GM12872 (cell line): ENCODE data around the gene TMEM72.

ENCODE experiments used
- TF ChIP-seq, protein P1 (sequence below): IDR thresholded peaks from 3 replicates; pipeline ENCODE4 v1.5.1; 2011; ENCODE audit warnings: low read depth, mild to moderate bottlenecking, low read length, moderate library complexity; ENCODE audit not compliant: insufficient read depth

The TMEM72 gene

DNA sequence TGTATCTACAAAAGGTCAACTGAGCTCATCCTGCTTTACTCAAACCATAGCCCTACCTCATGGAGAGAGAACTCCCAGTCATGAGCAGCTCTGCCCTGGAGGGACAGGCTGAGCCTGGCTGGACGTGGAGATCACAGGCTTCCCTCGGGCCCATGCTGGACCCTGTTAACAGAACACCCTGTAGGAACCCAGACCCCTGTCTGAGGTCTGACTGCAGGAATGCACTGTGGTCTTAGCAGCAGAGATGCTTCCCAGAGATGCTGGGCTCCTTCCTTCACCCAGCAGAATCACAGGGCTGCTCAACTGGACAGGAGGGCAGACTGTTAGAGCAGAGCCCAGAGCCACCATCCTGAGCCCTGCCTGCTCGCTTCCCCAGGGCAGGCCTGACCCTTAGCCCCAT is 814 bp downstream of the TMEM72 start:
- TF ChIP-seq, protein P1, sequence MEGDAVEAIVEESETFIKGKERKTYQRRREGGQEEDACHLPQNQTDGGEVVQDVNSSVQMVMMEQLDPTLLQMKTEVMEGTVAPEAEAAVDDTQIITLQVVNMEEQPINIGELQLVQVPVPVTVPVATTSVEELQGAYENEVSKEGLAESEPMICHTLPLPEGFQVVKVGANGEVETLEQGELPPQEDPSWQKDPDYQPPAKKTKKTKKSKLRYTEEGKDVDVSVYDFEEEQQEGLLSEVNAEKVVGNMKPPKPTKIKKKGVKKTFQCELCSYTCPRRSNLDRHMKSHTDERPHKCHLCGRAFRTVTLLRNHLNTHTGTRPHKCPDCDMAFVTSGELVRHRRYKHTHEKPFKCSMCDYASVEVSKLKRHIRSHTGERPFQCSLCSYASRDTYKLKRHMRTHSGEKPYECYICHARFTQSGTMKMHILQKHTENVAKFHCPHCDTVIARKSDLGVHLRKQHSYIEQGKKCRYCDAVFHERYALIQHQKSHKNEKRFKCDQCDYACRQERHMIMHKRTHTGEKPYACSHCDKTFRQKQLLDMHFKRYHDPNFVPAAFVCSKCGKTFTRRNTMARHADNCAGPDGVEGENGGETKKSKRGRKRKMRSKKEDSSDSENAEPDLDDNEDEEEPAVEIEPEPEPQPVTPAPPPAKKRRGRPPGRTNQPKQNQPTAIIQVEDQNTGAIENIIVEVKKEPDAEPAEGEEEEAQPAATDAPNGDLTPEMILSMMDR, result no peak

DNA sequence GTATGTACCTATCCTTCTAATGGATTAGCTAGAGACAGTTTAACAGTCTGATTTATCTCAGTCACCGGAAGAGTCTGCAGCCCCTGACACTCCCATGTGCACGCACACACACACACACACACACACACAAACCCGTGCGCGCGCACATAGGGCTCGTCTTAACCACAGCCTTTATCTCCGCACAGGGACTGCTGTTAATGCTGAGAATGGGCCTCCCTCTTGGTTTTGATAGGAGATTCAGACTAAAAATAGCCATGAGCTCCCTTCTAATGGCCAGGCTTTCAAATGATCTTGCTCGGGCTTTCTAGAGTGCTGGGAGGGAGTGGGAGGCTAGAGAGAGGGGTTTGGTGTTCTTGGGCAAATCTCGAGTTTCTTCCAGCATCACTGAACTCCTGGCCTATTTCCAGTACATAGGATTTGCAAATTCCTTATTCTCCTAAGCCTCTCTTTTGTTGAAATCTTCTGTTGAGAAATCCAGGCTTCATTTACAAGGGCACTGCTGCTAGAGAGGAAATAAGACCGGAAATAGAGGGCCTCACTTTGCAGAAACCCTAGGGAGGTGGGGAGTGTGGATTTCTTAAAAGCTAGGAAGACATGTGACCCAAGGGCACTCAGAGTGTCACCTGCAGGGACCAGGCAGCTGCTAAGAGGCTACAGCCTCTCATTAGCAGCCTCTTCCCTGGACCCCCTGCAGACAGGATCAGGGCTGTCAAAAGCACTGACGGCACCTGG is 2.4 kb downstream of the TMEM72 start:
- TF ChIP-seq, protein P1, result no peak

DNA sequence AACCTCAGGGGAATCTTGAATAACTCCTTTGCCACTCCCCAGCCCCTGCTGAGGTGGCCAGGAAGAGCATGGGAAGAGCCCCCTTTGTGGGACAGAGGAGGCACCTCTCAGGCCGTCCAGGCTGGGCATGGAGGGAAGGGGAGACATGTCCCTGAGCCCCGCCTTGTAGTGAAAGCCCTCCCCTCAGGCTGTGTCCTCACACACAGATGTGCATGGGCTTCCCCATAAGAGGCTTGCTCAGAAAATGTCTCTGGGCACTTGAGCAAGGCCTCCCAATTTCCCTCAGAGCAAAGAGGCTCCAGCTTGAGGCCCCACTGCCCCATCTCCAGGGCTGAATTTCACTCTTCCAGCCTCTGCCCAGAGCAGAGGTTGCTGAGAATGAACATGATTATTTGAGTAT is 3.8 kb downstream of the TMEM72 start:
- TF ChIP-seq, protein P1, result no peak

DNA sequence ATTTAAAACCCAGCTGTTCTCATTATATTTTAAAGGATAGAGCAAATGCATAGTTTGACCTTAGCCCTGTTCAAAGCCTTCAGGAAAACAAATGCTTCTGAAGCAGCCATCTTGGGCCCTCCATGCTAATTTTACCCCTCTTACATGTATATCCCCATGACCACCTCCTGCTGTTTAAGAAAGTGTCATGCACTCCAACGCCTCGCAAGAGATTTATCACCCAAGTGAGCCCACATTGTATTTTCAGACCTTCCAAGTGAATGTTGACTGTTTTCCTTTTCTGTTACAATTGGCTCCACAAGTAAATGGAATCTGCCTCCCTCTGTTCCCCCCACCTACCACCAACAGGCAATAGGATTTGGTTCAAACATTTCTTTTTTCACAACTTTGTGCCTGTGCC is 5.3 kb downstream of the TMEM72 start:
- TF ChIP-seq, protein P1, result no peak

DNA sequence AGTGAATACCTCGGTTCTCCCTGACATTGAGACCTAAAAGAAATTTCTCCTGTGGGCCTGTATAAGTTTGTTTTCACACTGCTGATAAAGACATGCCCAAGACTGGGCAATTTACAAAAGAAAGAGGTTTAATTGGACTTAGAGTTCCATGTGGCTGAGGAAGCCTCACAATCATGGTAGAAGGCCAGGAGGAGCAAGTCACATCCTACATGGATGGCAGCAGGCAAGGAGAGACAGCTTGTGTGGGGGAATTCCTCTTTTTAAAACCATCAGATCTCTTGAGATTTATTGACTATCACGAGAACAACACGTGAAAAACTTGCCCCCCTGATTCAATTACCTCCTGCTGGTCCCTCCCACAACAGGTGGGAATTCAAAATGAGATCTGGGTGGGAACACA is 6.7 kb downstream of the TMEM72 start:
- TF ChIP-seq, protein P1, result no peak

DNA sequence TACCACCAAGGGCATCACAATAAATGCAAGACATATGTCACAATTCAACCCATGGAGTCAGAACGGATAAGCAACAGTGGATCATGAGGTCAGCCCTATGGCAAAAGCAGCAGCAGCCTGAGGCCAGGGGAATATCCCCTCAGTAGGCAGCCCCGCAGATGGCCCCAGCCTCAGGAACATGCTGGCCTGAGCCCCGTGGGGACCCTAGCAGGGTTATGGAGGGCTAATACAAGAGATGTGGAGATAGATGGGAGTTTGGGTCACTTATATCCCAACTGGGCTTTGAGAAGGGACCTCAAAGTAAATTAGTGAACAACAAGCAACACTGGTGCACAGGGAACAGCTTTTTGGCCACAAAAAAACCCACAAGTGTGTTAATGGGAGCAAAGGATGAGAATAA is 9.1 kb downstream of the TMEM72 start:
- TF ChIP-seq, protein P1, result no peak

DNA sequence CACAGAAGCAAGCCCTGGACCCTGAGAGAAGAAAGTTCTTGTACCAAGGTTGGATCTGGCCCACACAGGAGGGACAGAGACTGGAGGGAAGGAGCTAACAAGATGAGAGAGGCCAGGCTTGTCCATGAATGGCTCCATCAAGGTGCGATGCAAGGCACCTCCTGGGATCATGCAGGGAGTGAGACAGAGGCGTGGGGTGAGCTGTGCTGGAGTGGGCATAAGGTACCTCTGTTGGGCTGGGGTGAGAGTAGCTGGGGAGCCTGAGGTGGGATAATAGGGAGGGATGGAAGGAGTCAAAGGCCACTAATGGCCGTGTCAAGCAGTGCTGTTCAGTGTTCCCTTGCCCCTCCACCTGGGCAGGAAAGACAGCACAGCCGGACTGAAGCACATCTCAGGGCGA is 9.9 kb downstream of the TMEM72 start:
- TF ChIP-seq, protein P1, result no peak
